ENCODE results near the gene SUMO2.

The SUMO2 gene

DNA sequence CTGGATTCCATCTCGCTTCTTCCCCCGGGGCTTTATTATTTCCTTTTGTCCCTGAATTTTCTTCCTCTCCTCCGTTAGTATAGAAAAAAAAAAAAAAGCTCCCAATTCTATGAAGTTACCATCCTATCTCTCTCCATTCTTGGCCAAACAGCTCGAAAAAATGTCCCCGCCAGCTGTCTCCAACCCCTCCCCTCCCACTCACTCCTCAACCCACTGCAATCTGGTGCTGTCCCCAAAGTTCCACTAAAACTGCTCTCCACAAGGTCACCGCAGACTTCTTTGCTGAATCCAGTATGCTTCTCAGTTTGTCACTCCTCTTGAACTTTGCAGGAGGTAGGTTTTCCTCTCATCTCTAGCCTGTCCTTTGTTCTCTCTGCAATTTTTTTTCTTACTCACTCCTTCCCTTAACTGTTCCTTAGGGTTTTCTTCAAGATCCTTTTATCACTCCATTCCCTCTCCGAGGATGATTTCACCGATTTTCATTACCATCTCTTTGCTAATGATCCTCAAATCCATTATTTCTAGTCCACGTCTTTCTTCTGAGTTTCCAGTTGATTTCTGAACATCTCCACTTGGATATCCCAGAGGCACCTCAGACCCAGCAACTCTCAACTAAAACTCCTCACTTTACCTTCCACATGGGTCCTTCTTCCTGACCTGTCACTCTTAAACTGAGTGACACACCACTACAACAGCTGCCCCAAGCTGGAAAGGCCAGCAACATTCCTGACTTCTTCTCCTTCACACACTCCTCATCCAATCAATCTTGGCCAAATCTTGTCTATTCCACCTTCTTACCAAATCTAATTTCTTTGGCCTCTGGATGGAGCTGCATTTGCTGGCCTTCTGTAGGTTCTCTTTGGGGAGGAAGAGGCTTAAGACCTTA is 1.5 kb upstream of the SUMO2 start:
- ChIA-PET CTCF (interaction anchor here (0.6 to 2.7 kb wide), 5 partner anchors 11 to 149 kb away, joined by 3 to 7 read pairs (median 3); partner anchors contain the start of gene NUP85), POLR2A (interaction anchor here (1.1 kb wide), 1 partner anchor 17 kb away, joined by 4 read pairs; no protein-coding TSS in a partner anchor)
- H3K4me3 ChIP-seq (ENCODE audit: control insufficient read depth in 1 of 7, extremely low read depth in 1 of 7, insufficient read depth in 4 of 7, low read depth in 2 of 7, low read length in 6 of 7), result no peak overlapping the region
- no peak for DNase-seq
- 96% methylated on average over 9 of the region's 9 CpGs for WGBS (ENCODE audit: insufficient coverage)
- H3K27ac ChIP-seq (ENCODE audit: insufficient read depth in 1 of 2, low read depth in 1 of 2, low read length in 2 of 2, poor library complexity in 1 of 2, severe bottlenecking in 2 of 2), result no peak overlapping the region
- H3K36me3 ChIP-seq (ENCODE audit: control insufficient read depth in 4 of 4, insufficient read depth in 4 of 4, low read length in 3 of 4), result peaks cover 0 to 8% (median 6%) of the 10 kb centered on the region in 4 experiments
- H3K4me1 ChIP-seq (ENCODE audit: control extremely low read depth in 1 of 4, control insufficient read depth in 4 of 4, insufficient read depth in 4 of 4, low read length in 3 of 4), result peaks cover 12 to 25% (median 18%) of the 10 kb centered on the region in 4 experiments
- H3K9me3 ChIP-seq (ENCODE audit: control extremely low read depth in 1 of 5, control insufficient read depth in 4 of 5, insufficient read depth in 2 of 5, low read depth in 1 of 5, low read length in 4 of 5), result no peaks in the 10 kb centered on the region
- no peaks in the 10 kb centered on the region for H3K27me3 ChIP-seq (replicated peaks in 2 of 5; ENCODE audit: control insufficient read depth in 4 of 5, insufficient read depth in 5 of 5, low read length in 4 of 5)

DNA sequence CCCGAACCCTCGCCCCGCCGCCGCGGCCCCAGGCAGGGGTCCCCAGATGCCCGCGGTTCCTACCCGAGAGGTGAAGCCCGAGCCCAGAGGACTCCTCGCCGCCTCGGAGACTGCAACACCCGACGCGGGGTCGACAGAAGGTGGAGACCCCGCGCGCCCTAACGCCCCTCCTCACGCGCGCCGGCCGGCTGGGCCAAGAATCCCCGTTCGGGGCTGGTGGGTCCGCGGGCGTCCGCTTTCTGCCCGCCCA is 515 bp downstream of the SUMO2 start:
- DNase-seq, result no peak
- CTCF ChIA-PET, result no interaction called here

GRCh38 chr17:75181608-75182318 is 996 bp downstream of the SUMO2 start:
- H3K4me3 ChIP-seq (ENCODE audit: control insufficient read depth in 1 of 7, extremely low read depth in 1 of 7, insufficient read depth in 4 of 7, low read depth in 2 of 7, low read length in 6 of 7), result peak overlapping the region; percentile 61 to 97 (median 92)
- ChIA-PET CTCF (interaction anchor here (0.7 to 1.4 kb wide), 4 partner anchors 10 to 68 kb away, joined by 3 to 5 read pairs (median 4); no protein-coding TSS in a partner anchor), POLR2A (interaction anchor here (0.9 kb wide), 1 partner anchor 169 kb away, joined by 3 read pairs; the partner anchor contains the start of gene MRPL58)
- H3K36me3 ChIP-seq (ENCODE audit: control insufficient read depth in 4 of 4, insufficient read depth in 4 of 4, low read length in 3 of 4), result peaks cover 0 to 20% (median 16%) of the 10 kb centered on the region in 4 experiments
- no peaks in the 10 kb centered on the region for H3K27me3 ChIP-seq (replicated peaks in 2 of 5; ENCODE audit: control insufficient read depth in 4 of 5, insufficient read depth in 5 of 5, low read length in 4 of 5)
- under 1% methylated on average over 27 of the region's 34 CpGs for WGBS (ENCODE audit: insufficient coverage)
- DNase-seq, result peak; percentile 15 to 47 (median 36)
- H3K27ac ChIP-seq (ENCODE audit: insufficient read depth in 1 of 2, low read depth in 1 of 2, low read length in 2 of 2, poor library complexity in 1 of 2, severe bottlenecking in 2 of 2), result peak overlapping the region; percentile 94 to 96
- peaks cover 10 to 25% (median 18%) of the 10 kb centered on the region in 4 experiments for H3K4me1 ChIP-seq (ENCODE audit: control extremely low read depth in 1 of 4, control insufficient read depth in 4 of 4, insufficient read depth in 4 of 4, low read length in 3 of 4)
- no peaks in the 10 kb centered on the region for H3K9me3 ChIP-seq (ENCODE audit: control extremely low read depth in 1 of 5, control insufficient read depth in 4 of 5, insufficient read depth in 2 of 5, low read depth in 1 of 5, low read length in 4 of 5)

More for the DNA sequence above, 515 bp downstream of the SUMO2 start:
- Histone ChIP-seq H3K4me1 (ENCODE audit: control extremely low read depth in 1 of 4, control insufficient read depth in 4 of 4, insufficient read depth in 4 of 4, low read length in 3 of 4) (peaks cover 10 to 25% (median 18%) of the 10 kb centered on the region in 4 experiments), H3K27me3 (replicated peaks in 2 of 5; ENCODE audit: control insufficient read depth in 4 of 5, insufficient read depth in 5 of 5, low read length in 4 of 5) (no peaks in the 10 kb centered on the region), H3K9me3 (ENCODE audit: control extremely low read depth in 1 of 5, control insufficient read depth in 4 of 5, insufficient read depth in 2 of 5, low read depth in 1 of 5, low read length in 4 of 5) (no peaks in the 10 kb centered on the region), H3K27ac (ENCODE audit: insufficient read depth in 1 of 2, low read depth in 1 of 2, low read length in 2 of 2, poor library complexity in 1 of 2, severe bottlenecking in 2 of 2) (peak overlapping the region; percentile 94 to 96), H3K4me3 (ENCODE audit: control insufficient read depth in 1 of 7, extremely low read depth in 1 of 7, insufficient read depth in 4 of 7, low read depth in 2 of 7, low read length in 6 of 7) (peak overlapping the region; percentile 61 to 97 (median 92)), H3K36me3 (ENCODE audit: control insufficient read depth in 4 of 4, insufficient read depth in 4 of 4, low read length in 3 of 4) (peaks cover 0 to 17% (median 16%) of the 10 kb centered on the region in 4 experiments)
- POLR2A ChIA-PET, result no interaction called here
- WGBS (ENCODE audit: insufficient coverage), result 0% methylated on average over 11 of the region's 33 CpGs

DNA sequence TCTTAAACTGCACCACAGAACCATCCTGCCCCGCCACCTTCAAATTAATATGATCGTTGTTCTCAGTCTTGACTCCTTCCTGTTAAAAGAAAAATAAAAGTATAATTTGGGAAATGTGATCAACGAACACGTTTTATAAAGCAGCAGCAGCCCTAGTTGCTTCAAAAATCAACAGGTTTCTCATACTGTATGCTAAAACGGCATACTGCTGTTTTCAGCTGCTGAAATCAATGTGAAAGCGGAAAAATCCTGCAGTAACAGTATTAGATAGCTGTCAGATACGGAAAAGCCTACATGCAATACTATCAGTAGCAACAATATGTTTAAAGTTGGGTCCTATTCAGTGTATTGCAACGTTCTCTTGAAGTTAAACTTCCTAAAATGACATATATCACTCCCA is 1.6 kb downstream of the SUMO2 start:
- ChIA-PET CTCF (interaction anchor here (0.7 to 1.4 kb wide), 4 partner anchors 9 to 67 kb away, joined by 3 to 5 read pairs (median 4); no protein-coding TSS in a partner anchor), POLR2A (interaction anchor here (0.9 to 1.1 kb wide), 3 partner anchors 11 to 169 kb away, joined by 3 read pairs; partner anchors contain the start of gene MRPL58)
- WGBS (ENCODE audit: insufficient coverage), result 3% methylated on average over 5 of the region's 8 CpGs
- no peaks in the 10 kb centered on the region for H3K9me3 ChIP-seq (ENCODE audit: control extremely low read depth in 1 of 5, control insufficient read depth in 4 of 5, insufficient read depth in 2 of 5, low read depth in 1 of 5, low read length in 4 of 5)
- DNase-seq, result no peak
- peaks cover 10 to 25% (median 18%) of the 10 kb centered on the region in 4 experiments for H3K4me1 ChIP-seq (ENCODE audit: control extremely low read depth in 1 of 4, control insufficient read depth in 4 of 4, insufficient read depth in 4 of 4, low read length in 3 of 4)
- H3K36me3 ChIP-seq (ENCODE audit: control insufficient read depth in 4 of 4, insufficient read depth in 4 of 4, low read length in 3 of 4), result peaks cover 2 to 26% (median 18%) of the 10 kb centered on the region in 4 experiments
- no peaks in the 10 kb centered on the region for H3K27me3 ChIP-seq (replicated peaks in 2 of 5; ENCODE audit: control insufficient read depth in 4 of 5, insufficient read depth in 5 of 5, low read length in 4 of 5)
- H3K27ac ChIP-seq (ENCODE audit: insufficient read depth in 1 of 2, low read depth in 1 of 2, low read length in 2 of 2, poor library complexity in 1 of 2, severe bottlenecking in 2 of 2), result peak overlapping the region; percentile 94 to 96
- H3K4me3 ChIP-seq (ENCODE audit: control insufficient read depth in 1 of 7, extremely low read depth in 1 of 7, insufficient read depth in 4 of 7, low read depth in 2 of 7, low read length in 6 of 7), result peak overlapping the region in 6 of 7 experiments; percentile 86 to 97 (median 94)

GRCh38 chr17:75178453-75178852 is 4.3 kb downstream of the SUMO2 start:
- Histone ChIP-seq H3K9me3 (ENCODE audit: control extremely low read depth in 1 of 5, control insufficient read depth in 4 of 5, insufficient read depth in 2 of 5, low read depth in 1 of 5, low read length in 4 of 5) (no peaks in the 10 kb centered on the region), H3K4me1 (ENCODE audit: control extremely low read depth in 1 of 4, control insufficient read depth in 4 of 4, insufficient read depth in 4 of 4, low read length in 3 of 4) (peaks cover 10 to 19% (median 14%) of the 10 kb centered on the region in 4 experiments), H3K4me3 (ENCODE audit: control insufficient read depth in 1 of 7, extremely low read depth in 1 of 7, insufficient read depth in 4 of 7, low read depth in 2 of 7, low read length in 6 of 7) (no peak overlapping the region), H3K27ac (ENCODE audit: insufficient read depth in 1 of 2, low read depth in 1 of 2, low read length in 2 of 2, poor library complexity in 1 of 2, severe bottlenecking in 2 of 2) (no peak overlapping the region), H3K27me3 (replicated peaks in 2 of 5; ENCODE audit: control insufficient read depth in 4 of 5, insufficient read depth in 5 of 5, low read length in 4 of 5) (no peaks in the 10 kb centered on the region), H3K36me3 (ENCODE audit: control insufficient read depth in 4 of 4, insufficient read depth in 4 of 4, low read length in 3 of 4) (peaks cover 11 to 49% (median 38%) of the 10 kb centered on the region in 4 experiments)
- CTCF ChIA-PET, result interaction anchor here (0.9 to 13.2 kb wide), 4 partner anchors 22 to 119 kb away, joined by 3 to 156 read pairs (median 4); no protein-coding TSS in a partner anchor
- no peak for DNase-seq
- 100% methylated on average over 2 of the region's 6 CpGs for WGBS (ENCODE audit: insufficient coverage)
- POLR2A ChIA-PET, result no interaction called here

GRCh38 chr17:75176625-75177024 is 6.1 kb downstream of the SUMO2 start:
- no peak for DNase-seq
- H3K36me3 ChIP-seq (ENCODE audit: control insufficient read depth in 4 of 4, insufficient read depth in 4 of 4, low read length in 3 of 4), result peaks cover 11 to 60% (median 43%) of the 10 kb centered on the region in 4 experiments
- no peak overlapping the region for H3K27ac ChIP-seq (ENCODE audit: insufficient read depth in 1 of 2, low read depth in 1 of 2, low read length in 2 of 2, poor library complexity in 1 of 2, severe bottlenecking in 2 of 2)
- H3K9me3 ChIP-seq (ENCODE audit: control extremely low read depth in 1 of 5, control insufficient read depth in 4 of 5, insufficient read depth in 2 of 5, low read depth in 1 of 5, low read length in 4 of 5), result no peaks in the 10 kb centered on the region
- WGBS (ENCODE audit: insufficient coverage), result 90% methylated on average over 4 of the region's 5 CpGs
- H3K27me3 ChIP-seq (replicated peaks in 2 of 5; ENCODE audit: control insufficient read depth in 4 of 5, insufficient read depth in 5 of 5, low read length in 4 of 5), result no peaks in the 10 kb centered on the region
- H3K4me3 ChIP-seq (ENCODE audit: control insufficient read depth in 1 of 7, extremely low read depth in 1 of 7, insufficient read depth in 4 of 7, low read depth in 2 of 7, low read length in 6 of 7), result no peak overlapping the region
- CTCF ChIA-PET, result interaction anchor here (0.7 to 13.2 kb wide), 4 partner anchors 12 to 62 kb away, joined by 3 to 156 read pairs (median 8); no protein-coding TSS in a partner anchor
- POLR2A ChIA-PET, result no interaction called here
- H3K4me1 ChIP-seq (ENCODE audit: control extremely low read depth in 1 of 4, control insufficient read depth in 4 of 4, insufficient read depth in 4 of 4, low read length in 3 of 4), result peaks cover 8 to 16% (median 13%) of the 10 kb centered on the region in 4 experiments

All from common myeloid progenitor, CD34-positive (primary cell).